ENCODE results near the gene EHMT1.
"Not testable (repeated sequence)": the region's sequence is repeated elsewhere in the genome, so short reads cannot be mapped to it uniquely, and the experiment has no call there.

Gene EHMT1

DNA sequence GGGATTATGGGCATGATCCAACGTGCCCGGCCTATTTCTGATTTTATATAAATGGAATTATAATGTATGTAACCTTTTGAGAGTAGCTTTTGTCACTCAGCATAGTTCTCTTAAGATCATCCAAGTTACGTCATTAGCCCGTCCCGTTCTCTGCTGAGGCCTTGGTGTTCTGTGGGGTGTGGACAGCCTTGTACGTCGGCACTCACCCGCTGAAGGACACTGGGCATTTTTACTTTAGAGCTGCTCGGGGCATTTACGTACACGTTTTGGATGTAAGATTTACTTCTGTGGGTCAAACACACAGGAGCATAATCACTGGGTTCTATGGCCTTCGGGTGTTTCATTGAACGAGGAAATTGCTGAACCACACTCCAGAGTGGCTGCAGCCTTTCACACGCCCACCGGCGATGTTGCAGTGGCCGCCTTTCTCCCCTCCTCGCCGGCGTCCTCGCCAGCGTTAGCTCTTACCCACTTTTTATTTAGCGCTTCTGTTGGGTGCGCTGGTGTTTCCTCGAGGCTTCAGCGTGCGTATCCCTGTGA lies 101.8 kb downstream of the EHMT1 start:
- no peak for DNase-seq

DNA sequence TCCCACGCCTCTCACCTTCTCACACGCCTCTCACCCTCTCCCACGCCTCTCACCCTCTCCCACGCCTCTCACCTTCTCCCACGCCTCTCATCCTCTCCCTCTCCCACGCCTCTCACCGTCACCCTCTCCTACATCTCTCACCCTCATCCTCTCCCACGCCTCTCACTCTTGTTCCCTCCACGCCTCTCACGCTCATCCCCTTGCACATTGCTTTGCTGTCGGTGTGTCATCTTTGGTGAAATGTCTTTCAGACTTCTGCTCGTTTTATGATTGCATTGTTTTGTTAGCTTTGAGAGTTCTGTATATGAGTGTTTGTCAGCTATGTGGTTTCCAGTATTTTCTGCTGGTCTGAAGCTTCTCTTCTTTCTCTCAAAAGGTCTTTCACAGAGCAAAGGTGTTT lies 102.7 kb downstream of the EHMT1 start:
- DNase-seq = no peak

DNA sequence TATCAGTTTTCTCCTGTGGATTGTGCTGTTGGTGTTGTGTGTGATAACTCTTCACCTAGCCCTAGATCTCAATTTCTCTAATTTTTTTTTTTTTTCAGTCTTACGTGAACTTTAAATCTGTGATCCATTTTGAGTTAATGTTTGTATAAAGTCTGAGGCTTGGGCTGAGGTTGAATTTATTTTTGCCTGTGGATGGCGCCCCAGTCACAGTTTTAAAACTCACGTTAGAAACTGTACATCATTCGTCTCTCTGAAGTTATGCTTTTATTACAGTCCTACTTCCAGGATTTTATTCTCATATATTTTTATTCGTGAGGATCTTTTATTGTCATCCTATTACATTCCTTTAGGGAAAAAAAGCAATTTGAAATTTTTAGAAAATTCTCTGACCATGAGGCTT lies 103.1 kb downstream of the EHMT1 start:
- DNase-seq = no peak

GRCh38 chr9:137722481-137722880 lies 103.7 kb downstream of the EHMT1 start:
- no peak for DNase-seq

- DNase-seq = not testable (repeated sequence)
These were observed 104.6 kb downstream of the EHMT1 start for GRCh38 chr9:137723356-137723755.

DNA sequence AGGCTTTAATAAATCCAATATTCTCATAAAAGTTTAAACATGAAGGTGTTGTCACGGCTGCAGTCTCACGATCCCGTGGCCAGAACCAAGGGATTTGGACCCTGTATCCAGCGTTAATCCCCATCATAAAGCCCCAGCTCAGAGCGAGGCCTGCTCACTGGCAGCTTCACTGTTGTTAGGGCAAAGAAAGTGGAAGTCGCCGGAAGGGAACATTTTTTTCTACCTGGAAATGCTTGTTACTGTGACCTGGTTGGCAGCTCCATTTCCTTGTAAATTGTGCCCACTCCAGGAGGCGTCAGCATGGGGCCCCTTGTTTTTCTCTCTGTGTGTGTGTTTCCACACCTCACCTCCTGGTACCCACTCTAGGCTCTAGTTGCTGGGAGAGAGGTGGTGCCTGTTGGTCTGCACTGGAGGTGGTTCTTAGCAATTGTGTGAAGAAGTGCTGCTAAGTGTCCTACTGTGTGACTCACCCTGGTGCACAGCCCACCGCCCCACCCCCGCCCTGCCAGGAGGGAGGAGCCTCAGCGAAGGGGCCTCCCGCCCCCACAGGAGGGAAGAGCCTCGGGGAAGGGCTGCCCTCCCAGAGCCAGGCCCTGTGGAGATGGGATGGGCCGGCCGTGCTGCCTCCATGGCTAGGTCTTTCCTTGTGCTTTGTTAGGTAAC lies 105.1 kb downstream of the EHMT1 start:
- DNase-seq = no peak

DNA sequence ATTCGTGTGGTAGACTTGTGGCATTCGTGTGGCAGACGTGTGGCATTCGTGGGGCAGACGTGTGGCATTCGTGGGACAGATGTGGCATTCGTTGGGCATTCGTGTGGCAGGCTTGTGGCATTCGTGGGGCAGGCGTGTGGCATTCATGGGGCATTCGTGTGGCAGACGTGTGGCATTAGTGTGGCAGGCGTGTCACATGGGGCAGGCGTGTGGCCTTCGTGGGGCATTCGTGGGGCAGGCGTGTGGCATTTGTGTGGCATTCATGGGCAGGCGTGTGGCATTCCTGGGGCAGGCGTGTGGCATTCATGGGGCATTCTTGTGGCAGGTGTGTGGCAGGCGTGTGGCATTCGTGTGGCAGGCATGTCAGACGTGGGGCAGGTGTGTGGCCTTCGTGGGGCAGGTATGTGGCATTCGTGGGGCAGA lies 106.0 kb downstream of the EHMT1 start:
- DNase-seq = no peak

DNA sequence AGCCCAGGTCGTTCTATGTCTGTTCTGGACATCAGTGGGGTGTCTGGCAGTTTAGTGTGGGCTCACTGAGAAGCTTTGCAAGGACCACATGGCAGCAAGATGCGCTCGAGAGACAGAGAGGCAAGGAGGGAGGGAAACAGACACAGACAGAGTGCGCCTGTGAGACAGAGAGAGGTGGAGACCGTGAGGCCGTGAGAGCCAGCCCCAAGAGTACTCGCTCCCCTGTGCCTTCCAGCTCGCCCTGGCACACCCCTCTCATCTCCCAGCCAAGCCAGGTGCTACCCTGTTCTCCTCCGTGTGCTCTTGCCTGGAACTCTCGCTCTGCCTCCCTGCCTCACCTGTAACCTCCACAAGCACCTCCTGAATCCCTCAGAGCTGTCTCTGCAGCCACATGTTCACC lies 106.8 kb downstream of the EHMT1 start:
- DNase-seq = no peak

GRCh38 chr9:137726336-137726735 lies 107.5 kb downstream of the EHMT1 start:
- DNase-seq = not testable (repeated sequence)

GRCh38 chr9:137726764-137727163 lies 108.0 kb downstream of the EHMT1 start:
- no peak for DNase-seq

GRCh38 chr9:137727716-137728115 lies 108.9 kb downstream of the EHMT1 start:
- DNase-seq = no peak

- no peak for DNase-seq
These were observed 109.9 kb downstream of the EHMT1 start for GRCh38 chr9:137728444-137729311.

- DNase-seq = no peak
These were observed 112.6 kb downstream of the EHMT1 start for GRCh38 chr9:137731216-137731946.

DNA sequence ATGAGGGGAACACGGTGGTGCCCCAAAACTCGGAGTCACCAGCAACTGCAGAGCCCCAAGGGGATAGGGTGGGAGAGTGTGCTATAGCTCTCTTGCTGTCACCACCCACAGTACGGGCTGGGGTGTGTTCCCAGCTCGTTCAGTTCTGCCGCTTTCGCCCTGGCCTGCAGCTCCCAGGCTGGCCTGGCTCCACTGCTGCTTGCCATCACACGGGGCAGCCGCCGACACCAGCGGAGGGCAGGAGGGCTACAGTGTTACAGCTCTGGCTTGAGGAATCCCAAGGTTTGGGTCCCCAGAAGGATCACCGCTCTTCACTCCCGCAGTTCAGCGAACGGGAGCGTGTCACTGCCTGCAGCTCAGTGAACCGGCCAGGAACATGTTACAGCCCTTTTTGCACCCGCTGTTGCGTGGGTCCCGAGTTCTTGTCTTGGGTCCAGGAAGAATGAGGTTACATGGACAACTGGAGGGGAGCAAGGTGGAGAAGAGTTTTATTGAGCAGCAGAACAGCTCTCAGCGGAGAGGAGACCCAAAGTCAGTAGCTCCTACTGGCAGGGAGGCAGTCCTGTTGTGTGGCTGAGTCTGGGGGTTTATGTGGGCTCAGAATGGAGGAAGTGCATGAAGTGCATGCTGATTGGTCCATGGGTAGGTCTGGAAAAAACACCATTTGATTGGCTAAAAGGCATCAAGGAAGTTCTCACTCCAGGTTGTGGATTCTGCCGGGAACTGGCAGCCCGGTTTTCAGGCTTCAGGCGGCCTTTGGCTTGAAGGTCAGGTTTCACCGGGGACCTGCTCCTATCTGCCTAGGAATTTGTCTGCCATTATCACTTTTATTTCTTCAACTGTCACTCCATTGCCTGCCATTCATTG lies 113.4 kb downstream of the EHMT1 start:
- no peak for DNase-seq

DNA sequence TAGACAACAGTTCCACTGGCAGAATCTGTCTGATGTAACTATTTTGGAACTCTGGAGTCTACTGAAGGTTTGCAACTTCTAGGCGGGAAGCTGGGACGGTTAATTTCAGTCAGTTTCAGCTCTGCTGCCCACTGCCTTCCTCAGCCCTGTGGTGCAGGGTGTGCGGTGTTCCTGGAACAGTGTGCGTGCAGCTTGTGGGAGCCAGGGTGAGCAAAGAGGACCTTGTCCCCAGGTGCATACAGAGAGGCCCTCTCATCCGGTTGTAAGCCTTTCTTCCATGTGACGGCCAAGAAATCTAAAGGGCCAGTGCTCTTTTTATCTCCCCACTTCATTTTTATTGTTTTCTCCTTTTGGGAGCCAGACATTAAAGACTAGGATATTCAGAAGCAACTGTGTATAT lies 114.6 kb downstream of the EHMT1 start:
- no peak for DNase-seq

DNA sequence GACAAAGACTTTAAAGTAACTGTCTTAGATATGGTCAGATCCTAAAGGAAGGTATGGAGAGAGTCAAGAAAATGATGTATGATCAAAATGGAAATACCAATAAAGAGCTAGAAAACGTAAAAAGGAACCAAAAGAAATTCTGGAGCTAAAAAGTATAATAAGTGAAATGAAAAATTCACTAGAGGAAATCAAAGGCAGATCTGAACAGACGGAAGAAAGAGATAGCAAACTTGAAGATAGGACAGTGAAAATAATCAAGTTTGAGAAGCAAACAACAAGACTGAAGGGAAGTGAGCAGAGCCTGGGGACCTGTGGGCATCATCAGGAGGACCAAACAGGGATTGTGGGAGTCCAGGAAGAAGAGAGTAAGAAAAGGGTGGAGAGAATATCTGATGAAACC lies 115.4 kb downstream of the EHMT1 start:
- no peak for DNase-seq

DNA sequence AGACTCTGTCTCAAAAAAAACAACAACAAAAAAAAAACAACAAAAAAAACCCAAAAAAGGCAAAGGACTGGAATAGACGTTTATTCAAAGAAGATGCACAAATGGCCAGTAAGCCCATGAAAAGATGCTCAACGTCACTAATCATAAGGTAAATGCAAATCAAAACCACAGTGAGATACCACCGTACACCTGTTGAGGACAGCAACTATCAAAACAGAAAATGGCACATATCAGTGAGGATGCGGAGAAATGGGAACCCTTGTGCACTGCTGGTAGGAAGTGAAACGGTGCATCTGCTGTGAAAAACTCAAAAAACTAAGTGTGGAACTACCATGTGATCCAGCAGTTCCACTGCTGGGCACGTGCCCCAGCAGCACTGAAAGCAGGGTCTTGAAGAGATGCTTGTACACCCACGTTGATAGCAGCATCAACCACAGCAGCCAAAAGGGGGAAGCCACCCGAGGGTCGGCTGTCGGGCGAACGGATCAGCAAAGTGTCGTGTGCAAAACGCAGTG lies 119.4 kb downstream of the EHMT1 start:
- not testable (repeated sequence) for DNase-seq

DNA sequence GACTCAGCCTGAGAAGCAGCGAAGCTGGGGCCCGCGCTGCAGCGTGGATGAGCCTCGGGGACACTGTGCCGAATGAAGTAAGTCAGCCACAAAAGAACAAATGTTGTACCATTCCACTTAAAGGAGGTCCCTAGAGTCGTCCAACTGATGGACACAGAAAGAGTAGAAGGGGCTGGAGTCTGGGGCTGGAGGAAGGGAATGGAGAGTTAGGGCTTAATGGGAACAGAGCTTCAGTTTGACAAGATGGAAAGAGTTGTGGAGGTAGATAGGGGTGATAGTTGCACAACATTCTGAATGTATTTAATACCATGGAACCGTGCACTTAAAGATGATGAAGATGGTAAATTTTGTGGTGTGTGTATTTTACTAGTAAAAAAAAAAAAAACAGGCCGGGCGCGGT lies 119.9 kb downstream of the EHMT1 start:
- no peak for DNase-seq

DNA sequence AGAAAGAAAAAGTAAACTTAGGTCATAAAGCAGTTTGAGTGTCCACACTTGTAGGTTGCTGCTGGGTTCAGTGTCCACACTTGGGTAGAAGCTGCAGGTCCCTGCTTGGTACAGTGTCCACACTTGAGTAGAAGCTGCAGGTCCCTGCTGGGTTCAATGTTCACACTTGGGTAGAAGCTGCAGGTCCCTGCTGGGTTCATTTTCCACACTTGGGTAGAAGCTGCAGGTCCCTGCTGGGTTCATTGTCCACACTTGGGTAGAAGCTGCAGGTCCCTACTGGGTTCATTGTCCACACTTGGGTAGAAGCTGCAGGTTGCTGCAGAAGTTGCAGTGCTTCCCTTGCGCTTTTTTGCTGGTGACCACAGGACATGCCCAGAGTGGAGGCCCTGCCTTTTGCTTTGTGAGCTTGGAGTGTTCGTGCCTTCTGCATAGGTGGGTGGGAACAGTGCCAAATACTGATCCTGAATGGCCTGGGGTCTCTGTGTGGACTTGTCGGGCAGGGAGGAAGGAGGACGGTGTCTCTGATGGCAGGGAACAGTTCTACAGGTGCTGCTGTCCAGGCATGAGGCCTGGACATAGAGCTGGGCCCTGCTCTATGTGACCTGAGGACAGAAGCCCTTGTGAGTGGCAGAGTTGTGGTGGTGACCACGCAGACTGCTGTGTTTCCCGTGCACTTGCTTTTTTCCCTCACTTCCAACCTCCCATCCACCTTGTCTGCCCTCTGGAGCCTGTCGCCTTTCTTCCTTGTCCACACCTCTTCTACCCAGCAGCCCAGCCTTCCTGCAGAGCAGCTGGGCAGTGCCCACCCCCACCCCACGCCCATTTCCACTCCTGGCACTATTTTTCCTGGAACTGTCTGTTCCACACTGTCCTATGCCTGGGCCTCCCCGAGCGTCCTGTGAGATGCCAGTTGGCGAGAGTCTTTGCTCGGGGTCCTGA lies 120.8 kb downstream of the EHMT1 start:
- no peak for DNase-seq

DNA sequence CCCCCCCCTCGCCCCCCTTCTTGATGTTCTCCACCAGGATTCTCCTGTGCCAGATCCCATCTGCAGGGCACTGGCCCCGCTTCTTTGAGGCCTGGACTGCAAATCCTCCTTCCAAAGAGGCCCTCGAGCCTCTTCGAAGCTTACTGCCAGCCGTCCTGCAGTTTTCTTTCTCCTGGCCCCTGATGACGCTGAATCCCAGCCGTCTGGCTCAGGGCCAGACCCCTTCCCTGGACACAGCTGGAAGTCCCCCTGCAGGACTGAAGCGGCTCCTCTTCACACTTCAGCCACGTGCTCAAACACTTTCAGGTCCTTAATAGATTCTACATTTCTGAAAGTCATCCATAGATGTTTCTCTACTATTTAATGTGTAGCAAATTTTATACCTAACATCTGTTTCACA lies 121.5 kb downstream of the EHMT1 start:
- DNase-seq = no peak

GRCh38 chr9:137741330-137741729 lies 122.5 kb downstream of the EHMT1 start:
- no peak for DNase-seq
